GM23338 (cell line): ENCODE data around the gene FATE1. TPM values are rescaled to one million over a fixed set of nuclear protein-coding genes. Genes with fewer than 3 reads are reported as not detected.

Experiments
- ATAC-seq: fragments of 200-7000 bp; cut with Tn5 transposase; 3 replicates; pipeline ENCODE4 v1.9.1; 2020
- DNase-seq: peaks from one replicate; pipeline ENCODE4 v3.0.0-alpha.2; 2015; ENCODE audit warnings: low spot score
- H2AFZ ChIP-seq: fragments of 200-600 bp; sonication (generic); 2 replicates; pipeline ENCODE4 v1.8.0; 2016; ENCODE audit warnings: antibody characterized with exemption, mild to moderate bottlenecking, moderate library complexity
- H3F3A ChIP-seq: fragments of 200-600 bp; sonication (generic); replicated peaks from 2 replicates; pipeline ENCODE4 v1.8.0; 2017; ENCODE audit warnings: antibody characterized with exemption, mixed run types, low read depth
- H3K27ac ChIP-seq: fragments of 200-600 bp; sonication (generic); 2 replicates; pipeline ENCODE4 v1.6.1; 2016; ENCODE audit warnings: low read depth
- H3K27me3 ChIP-seq: fragments of 200-600 bp; sonication (generic); 2 replicates; pipeline ENCODE4 v1.8.0; 2016; ENCODE audit warnings: mild to moderate bottlenecking, mixed run types, moderate library complexity; ENCODE audit not compliant: insufficient read depth
- H3K36me3 ChIP-seq: fragments of 200-600 bp; sonication (generic); 2 replicates; pipeline ENCODE4 v1.8.0; 2016; ENCODE audit warnings: mild to moderate bottlenecking; ENCODE audit not compliant: insufficient read depth
- H3K4me1 ChIP-seq: fragments of 200-600 bp; sonication (generic); 2 replicates; pipeline ENCODE4 v1.8.0; 2016; ENCODE audit warnings: mild to moderate bottlenecking, moderate library complexity; ENCODE audit not compliant: insufficient read depth
- H3K4me2 ChIP-seq: fragments of 200-600 bp; sonication (generic); 2 replicates; pipeline ENCODE4 v1.7.1; 2017; ENCODE audit warnings: mixed run types
- H3K4me3 ChIP-seq: fragments of 200-600 bp; sonication (generic); 2 replicates; pipeline ENCODE4 v1.6.1; 2016; ENCODE audit warnings: mixed run types
- H3K79me2 ChIP-seq: fragments of 200-600 bp; sonication (generic); replicated peaks from 2 replicates; pipeline ENCODE4 v1.8.0; 2017; ENCODE audit warnings: mild to moderate bottlenecking; ENCODE audit not compliant: insufficient read depth
- H3K9me2 ChIP-seq: fragments of 200-600 bp; sonication (generic); 2 replicates; pipeline ENCODE4 v1.8.0; 2017; ENCODE audit not compliant: insufficient read depth
- H4K20me1 ChIP-seq: fragments of 200-600 bp; sonication (generic); replicated peaks from 2 replicates; pipeline ENCODE4 v1.8.0; 2017; ENCODE audit warnings: mild to moderate bottlenecking; ENCODE audit not compliant: insufficient read depth
- H3K27ac Mint-ChIP-seq: 2 replicates; pipeline ENCODE4 v1.8.0; 2020; ENCODE audit warnings: inconsistent platforms, mild to moderate bottlenecking, moderate library complexity, mixed read lengths
- H3K27me3 Mint-ChIP-seq: 3 replicates; pipeline ENCODE4 v1.8.0; 2022; ENCODE audit warnings: low read depth, mild to moderate bottlenecking, moderate library complexity, mixed read lengths, inconsistent platforms; ENCODE audit not compliant: insufficient read depth, poor library complexity
- H3K36me3 Mint-ChIP-seq: 3 replicates; pipeline ENCODE4 v1.8.0; 2021; ENCODE audit warnings: low read depth, mild to moderate bottlenecking, inconsistent platforms, moderate library complexity, mixed read lengths
- H3K4me1 Mint-ChIP-seq: 3 replicates; pipeline ENCODE4 v1.8.0; 2020; ENCODE audit warnings: mild to moderate bottlenecking, inconsistent platforms, mixed read lengths
- H3K4me3 Mint-ChIP-seq: 3 replicates; pipeline ENCODE4 v1.8.0; 2021; ENCODE audit warnings: moderate library complexity, mild to moderate bottlenecking, inconsistent platforms, mixed read lengths
- H3K9me3 Mint-ChIP-seq: 3 replicates; pipeline ENCODE4 v1.8.0; 2020; ENCODE audit warnings: moderate library complexity, mild to moderate bottlenecking, inconsistent platforms, mixed read lengths
- CREB1 ChIP-seq: fragments of 250-450 bp; sonication (Bioruptor Pico); IDR thresholded peaks from 2 replicates; pipeline ENCODE4 v1.5.0; 2020; ENCODE audit warnings: low read depth, mild to moderate bottlenecking, moderate library complexity
- CTCF ChIP-seq, 2 experiments: fragments of 200-600 bp in 1 of 2; sonication (generic) in 1 of 2; conservative IDR thresholded peaks; 2 replicates each; pipeline versions ENCODE4 v1.5.1 to v1.6.1; 2016 to 2017; ENCODE audit warnings: antibody characterized with exemption in 2 of 2, low read depth in 2 of 2, mild to moderate bottlenecking in 2 of 2, moderate library complexity in 1 of 2
- ETS1 ChIP-seq: IDR thresholded peaks from 2 replicates; pipeline ENCODE4 v1.6.1; 2016; ENCODE audit warnings: antibody characterized with exemption
- EZH2 ChIP-seq: fragments of 200-600 bp; sonication (generic); IDR thresholded peaks from one replicate; pipeline ENCODE4 v1.8.0; 2017; ENCODE audit warnings: antibody characterized with exemption, mild to moderate bottlenecking, low read depth; ENCODE audit not compliant: unreplicated experiment
- EZH2phosphoT487 ChIP-seq: fragments of 200-600 bp; sonication (generic); IDR thresholded peaks from one replicate; pipeline ENCODE4 v1.8.1; 2018; ENCODE audit warnings: antibody characterized with exemption; ENCODE audit not compliant: unreplicated experiment
- JUNB ChIP-seq: IDR thresholded peaks from one replicate; pipeline ENCODE4 v1.6.1; 2016; ENCODE audit warnings: antibody characterized with exemption; ENCODE audit not compliant: unreplicated experiment
- NANOG ChIP-seq: IDR thresholded peaks from 2 replicates; pipeline ENCODE4 v1.6.1; 2016; ENCODE audit warnings: antibody characterized with exemption, borderline replicate concordance
- POLR2AphosphoS5 ChIP-seq: IDR thresholded peaks from 2 replicates; pipeline ENCODE4 v1.6.1; 2016; ENCODE audit warnings: antibody characterized with exemption, low read depth
- REST ChIP-seq: IDR thresholded peaks from one replicate; pipeline ENCODE4 v1.6.1; 2018; ENCODE audit warnings: antibody characterized with exemption; ENCODE audit not compliant: unreplicated experiment
- STAT1 ChIP-seq: IDR thresholded peaks from one replicate; pipeline ENCODE4 v1.6.1; 2016; ENCODE audit warnings: antibody characterized with exemption; ENCODE audit not compliant: unreplicated experiment
- ZNF114 ChIP-seq: fragments of 250-450 bp; sonication (Bioruptor Pico); IDR thresholded peaks from 2 replicates; pipeline ENCODE4 v1.5.0; 2020; ENCODE audit warnings: mild to moderate bottlenecking, moderate library complexity
- ZNF331 ChIP-seq: fragments of 250-450 bp; sonication (Bioruptor Pico); IDR thresholded peaks from 2 replicates; pipeline ENCODE4 v1.5.0; 2020; ENCODE audit warnings: low read depth, mild to moderate bottlenecking, moderate library complexity
- ZNF462 ChIP-seq: fragments of 250-450 bp; sonication (Bioruptor Pico); IDR thresholded peaks from 2 replicates; pipeline ENCODE4 v1.5.0; 2020; ENCODE audit warnings: mild to moderate bottlenecking, moderate library complexity
- long read RNA-seq: library from polyadenylated mRNA; unstranded; transcript quantifications from one replicate; pipeline ENCODE4 v2.0.0, GENCODE V29; 2020; ENCODE audit not compliant: unreplicated experiment
- polyA plus RNA-seq: library from polyadenylated mRNA; unstranded; fragments of >200 nt; fragmentation: Nextera tagmentation; extraction: Ambion mirVana; gene quantifications from 2 replicates; pipeline ENCODE4 v1.2.1, GENCODE V29; 2016
- total RNA-seq: library from RNA; depleted of rRNA; stranded (reverse); fragments of >200 nt; shearing (Covaris generic); gene quantifications from 2 replicates; pipeline ENCODE4 v1.2.3, GENCODE V29; 2014; rRNA removed

FATE1 gene
- total RNA-seq (0.31 and 0.35 TPM in 2 replicates), polyA plus RNA-seq (not detected in 2 replicates)
- long read RNA-seq, partial matches to known transcripts: 0 of 1 reads
- long read RNA-seq, other reads (novel, unspliced or antisense): 1 of 1 reads

GRCh38 chrX:151715752-151716151 is at the start of gene FATE1:
TSS of gene FATE1 (plus strand) at chrX:151716035. CDS start at chrX:151716120, 85 bp downstream.
- no peak within 1 kb of the TSS for H3K4me3 ChIP-seq
- peaks cover 9% of the 10 kb centered on the region; the same call in 2 of the 3 replicates for H3K4me1 Mint-ChIP-seq
- H3K4me3 Mint-ChIP-seq: no peak within 1 kb of the TSS
- no peaks in the 10 kb centered on the region for H4K20me1 ChIP-seq
- ATAC-seq (no peak), DNase-seq (no peak)
- peaks cover 3% of the 10 kb centered on the region for H3K27me3 Mint-ChIP-seq
- no peaks in the 10 kb centered on the region for H3F3A ChIP-seq
- no peaks in the 10 kb centered on the region for H3K79me2 ChIP-seq
- H3K4me1 ChIP-seq: no peaks in the 10 kb centered on the region; the same call in 1 of the 2 replicates
- no peaks in the 10 kb centered on the region for H3K9me3 Mint-ChIP-seq
- no peaks in the 10 kb centered on the region for H3K36me3 Mint-ChIP-seq
- no peaks in the 10 kb centered on the region for H3K9me2 ChIP-seq
- no peak within 1 kb of the TSS for H2AFZ ChIP-seq
- H3K27ac Mint-ChIP-seq: no peak within 1 kb of the TSS
- no peaks in the 10 kb centered on the region for H3K27me3 ChIP-seq
- H3K36me3 ChIP-seq: no peaks in the 10 kb centered on the region
- no peak within 1 kb of the TSS for H3K4me2 ChIP-seq
- H3K27ac ChIP-seq: no peak within 1 kb of the TSS
- TF ChIP-seq POLR2AphosphoS5 (no peak), ZNF462 (CRISPR knock-in tag) (no peak), CREB1 (CRISPR knock-in tag) (no peak), CTCF (conservative IDR thresholded peaks at IDR 0.05; ENCODE audit: low read depth in 2 of 2) (no peak), ZNF331 (CRISPR knock-in tag) (no peak), EZH2 (no peak), STAT1 (no peak), REST (no peak), JUNB (no peak), EZH2phosphoT487 (no peak), NANOG (no peak), ETS1 (no peak), ZNF114 (CRISPR knock-in tag) (no peak)
